ENCODE measurements around the gene TLE3. TPM values are rescaled to one million over a fixed set of nuclear protein-coding genes. Genes with fewer than 3 reads are reported as not detected.

The TLE3 gene
- total RNA-seq, 1 experiment from 2014 or later: 98.2 TPM

GRCh38 chr15:70048578-70049514 lies 48.9 kb downstream of the TLE3 start:
- Mint-ChIP-seq H3K4me3 (no peak overlapping the region), H3K27me3 (ENCODE audit: low read depth) (no peaks in the 10 kb centered on the region), H3K36me3 (ENCODE audit: insufficient read depth in 1 of 3, low read depth in 3 of 3) (peaks cover 23 to 59% (median 46%) of the 10 kb centered on the region in 3 experiments), H3K27ac (no peak overlapping the region), H3K4me1 (peaks cover 12 to 19% of the 10 kb centered on the region in 2 experiments), H3K9me3 (no peaks in the 10 kb centered on the region)
- H4K8ac ChIP-seq (replicated peaks; ENCODE audit: insufficient read length, low read depth, low read length): no peak overlapping the region
- no peaks in the 10 kb centered on the region for H3K27me3 ChIP-seq (ENCODE audit: insufficient read depth, low read length)
- no peak overlapping the region for H2BK120ac ChIP-seq (ENCODE audit: low read depth, low read length, poor library complexity, severe bottlenecking)
- H2AK5ac ChIP-seq (ENCODE audit: insufficient read length, low read length): no peak overlapping the region
- H4K91ac ChIP-seq (ENCODE audit: insufficient read length, low read depth, low read length): no peak overlapping the region
- H3K23ac ChIP-seq (ENCODE audit: insufficient read length, low read depth, low read length): no peak overlapping the region
- H2AFZ ChIP-seq (ENCODE audit: low read length): no peak overlapping the region
- no peak overlapping the region for H2BK5ac ChIP-seq (ENCODE audit: insufficient read length, low read length)
- H3K23me2 ChIP-seq (ENCODE audit: insufficient read length, low read depth, low read length, poor library complexity, severe bottlenecking): no peaks in the 10 kb centered on the region
- DNase-seq: no peak
- H3K18ac ChIP-seq (ENCODE audit: insufficient read length, low read depth, low read length): no peak overlapping the region
- no peak overlapping the region for H3K14ac ChIP-seq (ENCODE audit: insufficient read depth, low read length)
- H3K4me1 ChIP-seq (ENCODE audit: insufficient read depth, low read length): no peaks in the 10 kb centered on the region
- H4K20me1 ChIP-seq (ENCODE audit: control insufficient read depth, insufficient read depth, insufficient read length): no peaks in the 10 kb centered on the region
- H3K27ac ChIP-seq (ENCODE audit: insufficient read length, low read depth, low read length): no peak overlapping the region
- H3T11ph ChIP-seq (ENCODE audit: low read length): no peak overlapping the region
- H3K79me2 ChIP-seq (ENCODE audit: insufficient read depth, low read length): no peaks in the 10 kb centered on the region
- H3K4ac ChIP-seq (ENCODE audit: low read depth, low read length): no peak overlapping the region
- no peak overlapping the region for H2BK15ac ChIP-seq (ENCODE audit: low read depth, low read length)
- no peaks in the 10 kb centered on the region for H3K9me3 ChIP-seq (ENCODE audit: control insufficient read depth, low read depth, low read length)
- WGBS (ENCODE audit: extremely low coverage, insufficient read length, low lambda C conversion rate): no CpG with 5 or more reads among the region's 11 CpGs
- H3K56ac ChIP-seq (ENCODE audit: insufficient read length, low read depth, low read length): no peak overlapping the region
- H3K79me1 ChIP-seq (ENCODE audit: insufficient read depth, low read depth, low read length, poor library complexity, severe bottlenecking): no peaks in the 10 kb centered on the region
- TF ChIP-seq, protein P1, sequence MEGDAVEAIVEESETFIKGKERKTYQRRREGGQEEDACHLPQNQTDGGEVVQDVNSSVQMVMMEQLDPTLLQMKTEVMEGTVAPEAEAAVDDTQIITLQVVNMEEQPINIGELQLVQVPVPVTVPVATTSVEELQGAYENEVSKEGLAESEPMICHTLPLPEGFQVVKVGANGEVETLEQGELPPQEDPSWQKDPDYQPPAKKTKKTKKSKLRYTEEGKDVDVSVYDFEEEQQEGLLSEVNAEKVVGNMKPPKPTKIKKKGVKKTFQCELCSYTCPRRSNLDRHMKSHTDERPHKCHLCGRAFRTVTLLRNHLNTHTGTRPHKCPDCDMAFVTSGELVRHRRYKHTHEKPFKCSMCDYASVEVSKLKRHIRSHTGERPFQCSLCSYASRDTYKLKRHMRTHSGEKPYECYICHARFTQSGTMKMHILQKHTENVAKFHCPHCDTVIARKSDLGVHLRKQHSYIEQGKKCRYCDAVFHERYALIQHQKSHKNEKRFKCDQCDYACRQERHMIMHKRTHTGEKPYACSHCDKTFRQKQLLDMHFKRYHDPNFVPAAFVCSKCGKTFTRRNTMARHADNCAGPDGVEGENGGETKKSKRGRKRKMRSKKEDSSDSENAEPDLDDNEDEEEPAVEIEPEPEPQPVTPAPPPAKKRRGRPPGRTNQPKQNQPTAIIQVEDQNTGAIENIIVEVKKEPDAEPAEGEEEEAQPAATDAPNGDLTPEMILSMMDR (conservative IDR thresholded peaks at IDR 0.05): no peak
- H3K9ac ChIP-seq (ENCODE audit: extremely low read depth, insufficient read length, low read length): no peak overlapping the region
- no peak overlapping the region for H2BK12ac ChIP-seq (ENCODE audit: insufficient read length, low read depth, low read length)
- no peak overlapping the region for H4K5ac ChIP-seq (ENCODE audit: insufficient read length, low read depth, low read length)
- H3K4me2 ChIP-seq (ENCODE audit: insufficient read depth, insufficient read length, low read length): no peak overlapping the region
- no peak overlapping the region for H2BK20ac ChIP-seq (ENCODE audit: low read depth, low read length, poor library complexity, severe bottlenecking)

All from H9 (cell line).